ENCODE results near the gene SFTA2.

The SFTA2 gene

GRCh38 chr6:30966154-30966553, 34.2 kb upstream of the SFTA2 start:
- in situ Hi-C loops (cut with MboI; ENCODE audit: low sequenced_read_pairs, unreplicated experiment), result no loop called here
- no peak for DNase-seq (ENCODE audit: low spot score)
- no peak for TF ChIP-seq CTCF (IDR thresholded peaks at IDR 0.05; ENCODE audit: borderline replicate concordance, control extremely low read depth, extremely low read depth, insufficient read depth, missing control alignments)

DNA sequence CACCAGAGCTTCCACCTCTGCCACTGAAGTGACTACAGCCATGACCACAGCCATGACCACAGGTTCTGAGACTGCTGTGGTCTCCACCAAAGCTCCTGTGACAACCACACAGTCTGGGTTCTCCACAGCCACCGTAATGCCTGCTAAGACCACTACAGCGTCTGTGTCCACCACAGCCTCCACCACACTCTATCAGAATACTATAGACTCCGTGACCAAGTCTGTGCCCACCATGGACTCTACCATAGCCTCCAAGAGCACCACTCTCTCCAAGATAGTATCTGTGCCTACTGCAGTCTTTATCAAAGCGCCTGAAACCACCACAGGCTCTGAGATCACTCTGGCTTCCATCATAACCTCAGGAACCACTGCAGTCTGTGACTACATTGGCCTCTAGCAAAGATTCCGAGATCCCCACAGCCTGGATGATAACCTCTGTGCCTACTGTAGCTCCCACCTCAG, 33.2 kb upstream of the SFTA2 start:
- TF ChIP-seq CTCF (IDR thresholded peaks at IDR 0.05; ENCODE audit: borderline replicate concordance, control extremely low read depth, extremely low read depth, insufficient read depth, missing control alignments), result no peak
- in situ Hi-C loops (cut with MboI; ENCODE audit: low sequenced_read_pairs, unreplicated experiment), result no loop called here
- DNase-seq (ENCODE audit: low spot score), result no peak

DNA sequence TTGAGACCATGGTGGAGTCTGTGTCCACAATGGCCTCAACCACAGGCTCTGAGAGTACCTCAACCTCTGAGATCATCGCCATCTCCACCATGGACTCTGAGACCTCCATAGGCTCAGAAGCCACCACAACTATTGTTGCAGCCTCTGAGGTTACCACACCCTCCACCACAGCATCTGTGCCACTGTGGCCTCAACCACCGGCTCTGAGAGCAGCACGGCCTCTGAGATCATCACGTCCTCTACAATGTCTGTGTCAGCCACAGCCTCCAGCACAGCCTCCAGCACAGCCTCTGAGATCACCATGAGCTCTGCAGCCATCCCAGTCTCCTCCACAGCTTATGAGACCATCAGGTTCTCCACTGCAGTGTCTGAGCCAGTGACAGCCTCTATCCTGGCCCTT, 32.1 kb upstream of the SFTA2 start:
- in situ Hi-C loops (cut with MboI; ENCODE audit: low sequenced_read_pairs, unreplicated experiment), result no loop called here
- TF ChIP-seq CTCF (IDR thresholded peaks at IDR 0.05; ENCODE audit: borderline replicate concordance, control extremely low read depth, extremely low read depth, insufficient read depth, missing control alignments), result no peak
- DNase-seq (ENCODE audit: low spot score), result no peak

DNA sequence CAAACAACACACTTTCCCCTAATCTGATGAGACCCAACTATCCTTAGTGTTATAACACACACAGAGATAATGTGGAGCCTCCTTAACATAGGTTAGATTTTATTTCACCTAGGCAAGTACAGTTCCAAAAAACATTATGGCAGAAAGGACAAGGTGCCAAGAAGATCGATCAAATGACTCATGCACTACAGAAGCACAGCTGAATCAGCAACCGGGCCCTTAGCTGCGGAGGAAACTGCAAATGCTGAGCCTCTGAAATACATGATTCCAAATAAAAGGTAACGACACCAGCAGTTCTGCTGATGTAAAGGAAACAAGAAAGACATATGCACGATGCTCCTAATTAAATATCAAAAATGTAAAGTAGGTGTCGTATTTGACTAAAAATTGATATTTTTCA, 31.7 kb upstream of the SFTA2 start:
- in situ Hi-C loops (cut with MboI; ENCODE audit: low sequenced_read_pairs, unreplicated experiment), result no loop called here
- DNase-seq (ENCODE audit: low spot score), result no peak
- TF ChIP-seq CTCF (IDR thresholded peaks at IDR 0.05; ENCODE audit: borderline replicate concordance, control extremely low read depth, extremely low read depth, insufficient read depth, missing control alignments), result no peak

- no peak for DNase-seq (ENCODE audit: low spot score)
- no peak for TF ChIP-seq CTCF (IDR thresholded peaks at IDR 0.05; ENCODE audit: borderline replicate concordance, control extremely low read depth, extremely low read depth, insufficient read depth, missing control alignments)
- in situ Hi-C loops (cut with MboI; ENCODE audit: low sequenced_read_pairs, unreplicated experiment), result no loop called here
Observed at GRCh38 chr6:30962716-30963115, 30.7 kb upstream of the SFTA2 start.

GRCh38 chr6:30960907-30961673, 29.1 kb upstream of the SFTA2 start:
- no peak for DNase-seq (ENCODE audit: low spot score)
- in situ Hi-C loops (cut with MboI; ENCODE audit: low sequenced_read_pairs, unreplicated experiment), result no loop called here
- no peak for TF ChIP-seq CTCF (IDR thresholded peaks at IDR 0.05; ENCODE audit: borderline replicate concordance, control extremely low read depth, extremely low read depth, insufficient read depth, missing control alignments)
